AG20443 (cell line): Measurements from ENCODE around the gene PCOLCE2.

Source experiments
- DNase-seq: peaks from one replicate; pipeline ENCODE4 v3.0.0; 2012; ENCODE audit warnings: low spot score, mixed read lengths

Gene PCOLCE2

DNA sequence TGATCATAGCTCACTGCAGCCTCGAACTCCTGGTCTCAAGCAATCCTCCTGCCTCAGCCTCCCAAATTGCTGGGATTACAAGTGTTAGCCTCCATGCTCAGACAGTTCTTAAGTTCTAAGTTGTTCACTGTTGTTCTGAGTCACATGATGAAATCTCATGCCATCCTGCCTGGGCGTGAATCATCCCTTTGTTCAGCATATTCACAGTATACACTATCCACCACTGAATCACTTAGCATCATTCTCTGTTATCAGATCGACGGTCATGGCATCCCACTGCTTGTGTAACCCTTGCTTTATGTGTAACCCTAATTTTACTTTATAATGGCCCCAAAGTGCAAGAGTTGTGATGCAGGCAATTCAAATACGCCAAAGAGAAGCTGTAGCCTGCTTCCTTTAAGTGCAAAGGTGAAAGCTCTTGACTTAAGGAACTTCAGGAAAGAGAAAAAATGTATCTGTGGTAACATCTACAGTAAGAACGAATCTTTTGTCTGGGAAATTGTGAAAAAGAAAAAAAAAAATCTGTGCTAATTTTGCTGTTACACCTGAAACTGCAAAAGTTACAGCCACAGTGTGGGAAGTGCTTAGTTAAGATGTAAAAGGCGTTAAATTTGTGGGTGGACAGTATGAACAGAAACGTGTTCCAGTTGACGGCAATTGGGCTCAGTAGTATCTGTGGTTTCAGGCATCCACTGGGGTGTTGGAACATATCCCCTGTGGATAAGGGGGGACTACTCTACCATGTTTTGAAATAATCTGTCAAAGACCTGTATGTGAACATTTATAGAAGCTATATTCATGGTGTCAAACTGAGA is 80.6 kb downstream of the PCOLCE2 start:
- DNase-seq: peak; percentile 33

DNA sequence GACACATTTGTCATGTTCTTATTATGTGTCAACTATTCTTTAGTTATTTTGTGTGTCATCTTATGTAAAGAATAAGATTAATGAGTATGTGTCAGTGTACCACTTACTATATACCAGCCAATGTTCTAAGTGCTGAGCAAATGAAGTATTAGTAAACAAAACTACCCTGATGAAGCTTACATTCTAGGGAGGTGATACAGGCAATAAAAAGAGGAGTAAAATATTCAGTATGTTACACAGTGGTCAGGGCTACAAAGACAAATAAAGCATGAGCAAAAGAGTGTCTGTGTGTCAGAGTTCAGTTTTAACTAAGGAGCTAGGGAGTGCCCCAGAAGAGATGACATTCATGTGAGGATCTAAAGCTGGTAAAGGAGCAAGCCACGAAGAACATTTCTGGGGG is 86.0 kb downstream of the PCOLCE2 start:
- no peak for DNase-seq

DNA sequence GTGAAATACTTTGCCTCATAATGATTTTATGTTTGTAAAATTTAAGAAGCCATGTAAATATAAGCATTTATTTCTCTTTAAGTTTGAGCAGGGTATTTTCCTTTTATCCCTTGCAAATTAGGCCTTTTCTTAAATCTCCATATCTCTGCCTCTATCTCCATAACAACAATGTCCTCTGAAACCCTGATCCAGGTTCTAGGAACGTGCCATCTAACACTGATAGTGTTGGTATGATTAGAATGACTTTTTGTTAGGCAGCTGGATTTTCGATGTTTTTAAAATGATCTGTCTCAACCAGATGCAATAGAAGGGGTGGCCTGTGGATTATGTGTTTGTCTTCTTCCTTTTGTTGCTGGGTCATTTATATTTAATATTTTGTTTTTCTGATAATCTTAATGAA is 87.1 kb downstream of the PCOLCE2 start:
- DNase-seq: no peak

DNA sequence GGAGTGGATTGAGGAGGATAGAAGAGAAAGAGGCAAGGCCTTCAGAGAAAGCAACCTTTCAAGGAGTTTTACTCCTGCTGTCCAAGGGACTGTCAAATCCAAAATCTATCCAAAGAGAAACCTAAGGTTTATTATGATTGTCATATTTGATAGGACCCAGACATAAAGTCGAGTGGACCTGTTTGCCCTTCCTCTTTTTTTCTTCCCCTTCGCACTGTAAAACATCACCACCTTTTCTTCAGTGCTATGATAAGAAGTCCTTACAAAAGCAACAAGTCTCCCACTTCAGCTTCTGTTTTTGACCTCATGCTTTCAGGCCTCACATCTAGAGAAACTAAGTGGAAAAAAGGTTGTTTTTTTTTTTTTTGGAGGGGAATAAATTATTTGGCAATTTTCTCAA is 92.1 kb downstream of the PCOLCE2 start:
- DNase-seq: no peak

DNA sequence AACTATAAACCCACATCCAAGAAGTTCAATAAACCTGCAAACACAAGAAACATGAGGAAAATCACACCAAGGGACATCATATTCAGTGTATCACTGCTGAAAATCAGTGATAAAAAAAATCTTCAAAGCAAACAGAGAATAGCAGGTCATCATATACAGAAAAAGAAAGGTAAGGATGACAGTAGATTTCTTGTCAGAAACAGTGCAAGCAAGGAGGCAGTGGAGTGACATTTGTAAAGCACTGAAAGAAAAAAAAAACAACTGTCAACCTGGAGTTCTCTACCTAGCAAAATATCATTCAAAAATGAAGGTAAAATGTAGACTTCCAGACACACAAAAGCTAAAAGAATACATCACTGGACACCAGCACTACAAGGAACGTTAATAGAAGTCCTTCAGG is 93.6 kb downstream of the PCOLCE2 start:
- no peak for DNase-seq

DNA sequence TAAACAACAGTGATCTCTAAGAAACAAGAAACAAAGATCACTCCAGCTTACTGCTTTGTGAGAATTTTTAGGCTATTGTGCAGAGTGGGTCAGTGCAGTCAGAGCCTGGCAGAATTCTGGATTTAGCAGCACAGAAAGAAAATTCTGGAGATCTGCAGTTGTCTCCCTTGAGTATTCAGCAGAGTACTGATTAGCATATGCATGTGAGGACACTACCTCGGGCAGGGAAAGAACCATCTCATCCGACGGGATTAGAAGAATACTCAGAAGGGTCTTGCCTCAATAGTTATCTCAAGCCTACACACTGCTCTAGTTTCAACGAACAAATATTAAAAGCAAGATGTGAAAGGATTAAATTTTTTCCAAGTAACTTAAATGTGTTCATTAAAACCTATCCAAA is 94.4 kb downstream of the PCOLCE2 start:
- no peak for DNase-seq

DNA sequence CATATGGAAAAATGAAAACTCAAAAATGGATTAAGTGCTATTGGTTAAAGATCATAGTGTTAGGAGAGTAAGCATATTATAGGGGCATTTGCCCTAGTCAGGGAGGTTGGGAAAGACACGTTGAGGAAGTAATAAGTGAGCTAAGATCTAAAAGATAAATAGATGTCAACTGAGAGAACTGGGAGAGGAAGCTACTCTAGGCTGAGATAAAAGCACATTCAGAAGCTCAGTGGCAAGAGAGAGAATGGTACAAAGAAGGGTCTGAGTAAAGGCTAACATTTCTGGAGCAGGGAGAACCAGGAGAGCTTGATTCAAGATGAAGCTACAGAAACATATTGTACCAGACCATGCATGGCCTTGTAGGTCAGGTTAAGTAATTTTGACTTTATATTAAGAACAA is 101.2 kb downstream of the PCOLCE2 start:
- DNase-seq: no peak

DNA sequence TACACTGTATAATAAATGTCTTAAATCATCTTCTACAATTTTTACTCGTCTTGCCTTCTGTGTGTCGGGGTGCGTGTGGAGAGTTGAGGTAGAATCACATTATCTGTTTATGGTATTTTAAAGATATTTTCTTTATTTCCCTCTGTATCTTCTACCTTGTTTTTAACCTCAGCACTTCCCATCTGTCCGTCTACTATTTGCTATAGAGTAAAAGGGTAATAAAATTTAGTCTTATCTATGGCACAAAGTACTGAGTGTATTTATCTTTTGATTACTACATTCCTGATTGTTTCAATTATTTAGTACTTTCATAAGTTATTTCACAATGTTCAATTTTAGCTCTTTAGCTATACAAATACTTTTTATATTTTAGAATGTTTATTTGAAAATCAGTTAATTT is 102.9 kb downstream of the PCOLCE2 start:
- no peak for DNase-seq

DNA sequence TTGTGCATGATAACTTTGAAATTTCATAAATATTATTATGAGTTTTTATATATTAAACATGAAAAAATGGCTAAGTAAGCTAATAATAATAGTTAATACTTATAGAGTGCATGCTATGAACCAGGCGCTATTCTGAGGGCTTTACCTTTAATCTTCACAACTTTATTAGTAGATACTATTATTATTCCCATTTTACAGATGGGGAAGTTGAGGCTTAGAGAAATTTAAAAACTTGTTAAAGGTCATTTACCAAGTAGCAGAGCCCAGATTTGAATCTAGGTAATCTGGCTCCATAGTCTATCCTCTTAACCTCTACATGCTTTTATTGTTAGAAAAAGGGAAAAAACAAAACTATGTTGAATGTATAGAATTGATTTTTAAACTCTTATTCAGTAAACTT is 104.7 kb downstream of the PCOLCE2 start:
- no peak for DNase-seq

DNA sequence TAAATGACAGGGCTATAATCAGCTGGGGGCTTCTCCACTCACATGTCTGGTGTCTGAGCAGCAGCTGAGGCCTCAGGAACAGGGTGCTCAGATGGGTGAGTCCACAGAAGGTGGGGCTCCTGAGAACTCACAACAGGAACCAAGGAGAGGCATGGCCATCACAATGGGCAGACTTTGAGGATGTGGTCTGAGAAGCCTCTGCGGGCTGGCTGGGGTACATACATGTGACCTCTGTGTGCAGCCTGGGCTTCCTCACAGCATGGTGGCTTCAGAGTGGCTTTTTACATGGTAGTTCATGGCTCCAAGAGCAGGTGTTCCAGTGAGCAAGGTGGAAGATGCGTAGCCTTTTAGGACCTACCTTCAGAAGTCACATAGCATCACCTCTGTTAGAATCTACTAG is 106.3 kb downstream of the PCOLCE2 start:
- DNase-seq: no peak

DNA sequence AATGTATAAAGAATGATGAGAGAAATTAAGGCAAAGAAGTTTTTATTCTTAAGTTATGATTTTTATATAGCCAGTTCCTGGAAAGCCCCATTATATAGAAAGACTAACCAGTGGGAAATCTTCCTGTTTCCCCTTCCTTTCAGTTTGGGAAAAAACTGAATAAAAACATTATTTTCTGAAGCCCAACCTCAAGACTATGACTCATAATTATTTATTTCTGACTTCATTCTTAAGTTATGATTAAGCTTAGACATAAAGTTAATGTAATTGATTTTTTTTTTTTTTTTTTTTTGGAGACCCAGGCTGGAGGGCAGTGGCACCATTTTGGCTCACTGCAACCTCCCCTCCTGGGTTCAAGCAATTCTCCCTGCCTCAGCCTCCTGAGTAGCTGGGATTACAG is 109.3 kb downstream of the PCOLCE2 start:
- no peak for DNase-seq

DNA sequence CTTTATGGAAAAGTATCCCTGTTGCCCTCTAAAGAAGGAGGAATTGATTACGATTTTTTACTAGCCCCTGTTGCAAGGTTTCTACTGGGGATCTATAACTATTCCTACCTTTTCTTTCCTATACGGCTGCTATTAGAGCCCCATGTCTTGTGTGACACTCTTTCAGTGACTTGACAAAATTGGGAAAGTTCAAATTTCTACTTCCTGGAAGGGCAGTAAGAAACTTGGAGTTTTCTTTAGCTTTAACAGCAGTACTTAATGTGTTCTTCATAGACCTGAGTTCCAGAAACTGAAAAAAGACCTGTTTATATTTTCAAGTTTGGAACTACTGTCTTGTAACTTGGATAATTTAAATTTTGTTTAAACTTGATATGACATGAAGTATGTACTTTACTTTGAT is 110.3 kb downstream of the PCOLCE2 start:
- DNase-seq: no peak

DNA sequence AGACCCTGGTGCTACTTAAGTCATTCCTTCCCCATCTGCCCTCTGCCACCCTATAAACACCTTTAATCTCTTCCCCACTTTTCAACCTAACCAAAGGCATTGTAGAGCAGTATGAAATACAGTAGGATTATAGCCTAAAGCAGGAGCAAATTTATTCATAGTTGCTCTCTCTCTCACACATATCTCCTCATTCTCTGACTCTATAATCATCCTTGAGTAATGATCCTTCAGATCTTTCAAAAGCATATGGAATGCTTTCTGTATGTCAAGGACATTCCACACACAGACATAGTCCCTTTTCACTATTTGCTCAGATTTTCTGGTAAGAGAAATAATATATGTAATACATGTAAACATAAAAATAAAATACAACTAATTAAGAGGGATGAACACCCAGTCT is 111.0 kb downstream of the PCOLCE2 start:
- no peak for DNase-seq

DNA sequence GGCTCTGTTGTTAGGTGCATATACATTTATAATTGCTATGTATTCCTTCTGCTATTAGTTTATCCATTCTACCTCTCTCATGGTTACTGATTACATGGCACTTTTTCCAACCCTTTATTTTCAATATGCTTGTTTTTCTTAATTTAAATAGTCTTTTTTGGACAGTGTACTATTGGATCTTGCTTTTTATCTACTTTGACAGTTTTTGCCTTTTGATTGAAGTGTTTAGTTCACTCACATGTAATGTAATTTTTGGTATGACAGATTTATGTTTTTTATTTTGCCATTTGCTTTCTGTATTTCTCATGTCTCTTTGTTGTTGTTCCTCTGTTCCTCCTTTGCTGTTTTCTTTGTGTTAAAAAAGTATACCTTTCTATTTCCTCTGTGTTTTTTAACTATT is 120.5 kb downstream of the PCOLCE2 start:
- no peak for DNase-seq
